ENCODE data around the gene ZNF766. TPM values are rescaled to one million over a fixed set of nuclear protein-coding genes. Genes with fewer than 3 reads are reported as not detected.

ZNF766 gene
- total and polyA plus RNA-seq, 2 of the 13 experiments (the other 11 are each of a cell fraction or from before 2014, with no cell fraction given) = 5.2 to 10.3 TPM

DNA sequence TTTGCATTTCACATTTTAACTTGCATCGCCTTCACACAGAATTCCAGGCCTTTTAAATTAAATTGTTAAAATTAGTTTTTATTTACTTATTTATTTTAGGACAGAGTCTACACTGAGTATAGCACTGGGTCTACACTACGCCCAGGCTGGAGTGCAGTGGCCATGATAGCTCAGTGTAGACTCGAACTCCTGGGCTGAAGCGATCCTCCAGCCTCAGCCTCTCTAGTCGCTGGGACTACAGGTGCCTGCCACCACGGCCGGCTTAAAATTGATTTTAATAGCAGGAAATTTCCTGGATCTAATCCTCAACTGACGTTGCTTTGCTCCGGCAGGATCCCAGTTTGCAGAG, 66.4 kb downstream of the ZNF766 start:
- FAIRE-seq = no peak
- no peaks in the 10 kb centered on the region for H3K4me1 ChIP-seq (ENCODE audit: insufficient read depth, low read length)
- peak overlapping the region; percentile 64 to 79 (median 72) for H3K4me3 ChIP-seq (replicated peaks in 1 of 3; ENCODE audit: insufficient read depth in 1 of 3, low read depth in 2 of 3, low read length in 3 of 3)
- in situ Hi-C loops (cut with HindIII; ENCODE audit: extremely low pct_ligation_motif_present, low pct_unique_long_range_greater_than_20kb) = no loop called here
- DNase-seq (ENCODE audit: low spot score) = no peak
- no peaks in the 10 kb centered on the region for H3K36me3 ChIP-seq (replicated peaks in 1 of 2; ENCODE audit: control insufficient read depth in 1 of 2, insufficient read depth in 2 of 2, low read length in 2 of 2)
- no peak for TF ChIP-seq EED (CRISPR knock-in tag; IDR thresholded peaks at IDR 0.05)
- TF ChIP-seq ZNF20 (CRISPR knock-in tag; IDR thresholded peaks at IDR 0.05) = no peak
- TF ChIP-seq, protein P1, sequence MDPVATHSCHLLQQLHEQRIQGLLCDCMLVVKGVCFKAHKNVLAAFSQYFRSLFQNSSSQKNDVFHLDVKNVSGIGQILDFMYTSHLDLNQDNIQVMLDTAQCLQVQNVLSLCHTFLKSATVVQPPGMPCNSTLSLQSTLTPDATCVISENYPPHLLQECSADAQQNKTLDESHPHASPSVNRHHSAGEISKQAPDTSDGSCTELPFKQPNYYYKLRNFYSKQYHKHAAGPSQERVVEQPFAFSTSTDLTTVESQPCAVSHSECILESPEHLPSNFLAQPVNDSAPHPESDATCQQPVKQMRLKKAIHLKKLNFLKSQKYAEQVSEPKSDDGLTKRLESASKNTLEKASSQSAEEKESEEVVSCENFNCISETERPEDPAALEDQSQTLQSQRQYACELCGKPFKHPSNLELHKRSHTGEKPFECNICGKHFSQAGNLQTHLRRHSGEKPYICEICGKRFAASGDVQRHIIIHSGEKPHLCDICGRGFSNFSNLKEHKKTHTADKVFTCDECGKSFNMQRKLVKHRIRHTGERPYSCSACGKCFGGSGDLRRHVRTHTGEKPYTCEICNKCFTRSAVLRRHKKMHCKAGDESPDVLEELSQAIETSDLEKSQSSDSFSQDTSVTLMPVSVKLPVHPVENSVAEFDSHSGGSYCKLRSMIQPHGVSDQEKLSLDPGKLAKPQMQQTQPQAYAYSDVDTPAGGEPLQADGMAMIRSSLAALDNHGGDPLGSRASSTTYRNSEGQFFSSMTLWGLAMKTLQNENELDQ (CRISPR knock-in tag; IDR thresholded peaks at IDR 0.05; ENCODE audit: borderline replicate concordance) = no peak
- 0 out of 2 replicates have a peak, but pooled peaks have one; percentile 12 for TF ChIP-seq ZBTB38 (CRISPR knock-in tag; IDR thresholded peaks at IDR 0.05)
- no peak for TF ChIP-seq ZNF138 (CRISPR knock-in tag; IDR thresholded peaks at IDR 0.05; ENCODE audit: low read depth)
- TF ChIP-seq, protein P2, sequence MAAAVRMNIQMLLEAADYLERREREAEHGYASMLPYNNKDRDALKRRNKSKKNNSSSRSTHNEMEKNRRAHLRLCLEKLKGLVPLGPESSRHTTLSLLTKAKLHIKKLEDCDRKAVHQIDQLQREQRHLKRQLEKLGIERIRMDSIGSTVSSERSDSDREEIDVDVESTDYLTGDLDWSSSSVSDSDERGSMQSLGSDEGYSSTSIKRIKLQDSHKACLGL (CRISPR knock-in tag; IDR thresholded peaks at IDR 0.05) = no peak
- no peak for TF ChIP-seq ZNF33A (CRISPR knock-in tag; IDR thresholded peaks at IDR 0.05; ENCODE audit: borderline replicate concordance)
- no peaks in the 10 kb centered on the region for H3K27me3 ChIP-seq (ENCODE audit: control insufficient read depth in 1 of 2, insufficient read depth in 2 of 2, low read length in 2 of 2)
- H3K9ac ChIP-seq (ENCODE audit: insufficient read depth, low read depth, low read length) = no peak overlapping the region
- no peak overlapping the region for H3K27ac ChIP-seq (ENCODE audit: extremely low read length, insufficient read depth, low read length)
- peak; percentile 33; the same call in 1 of the 3 replicates for ATAC-seq
- WGBS (ENCODE audit: low lambda C conversion rate) = 78% methylated on average over 8 of the region's 9 CpGs
- intact Hi-C loops (cut with micrococcal nuclease; ENCODE audit: unreplicated experiment) = no loop called here
- H3K4me2 ChIP-seq (ENCODE audit: low read depth, low read length) = peak overlapping the region; percentile 61
- no peaks in the 10 kb centered on the region for H4K20me1 ChIP-seq (ENCODE audit: insufficient read depth, low read length)
- H3K79me2 ChIP-seq (ENCODE audit: insufficient read depth, low read length) = no peaks in the 10 kb centered on the region
- no peak overlapping the region for H2AFZ ChIP-seq (ENCODE audit: low read length)
- ChIA-PET CTCF (ENCODE audit: low intra/inter-chr PET ratio, low total read pairs) (no interaction called here), POLR2A (no interaction called here)
- H3K9me3 ChIP-seq (ENCODE audit: low read length) = peaks cover 63% of the 10 kb centered on the region
- no TSS peak for BruUV-seq (replicated peaks)
